Trophoblast cell (in vitro differentiated cells and primary cell): ENCODE measurements around the gene METTL8.

ENCODE experiments used
- DNase-seq, 2 donors: peaks; one replicate each; pipeline ENCODE4 v3.0.0-alpha.2; 2016
- H2AFZ ChIP-seq: 2 replicates; pipeline ENCODE4 v1.6.1; 2013; ENCODE audit warnings: low read length, moderate library complexity, mild to moderate bottlenecking; ENCODE audit not compliant: insufficient read depth, poor library complexity
- H2AK5ac ChIP-seq: 2 replicates; pipeline ENCODE4 v1.6.1; 2013; ENCODE audit warnings: mild to moderate bottlenecking, low read length
- H2BK120ac ChIP-seq: 2 replicates; pipeline ENCODE4 v1.6.1; 2013; ENCODE audit warnings: low read length, mild to moderate bottlenecking, moderate library complexity; ENCODE audit not compliant: insufficient read depth, poor library complexity
- H2BK12ac ChIP-seq: 2 replicates; pipeline ENCODE4 v1.6.1; 2013; ENCODE audit warnings: mild to moderate bottlenecking, low read length, moderate library complexity
- H2BK5ac ChIP-seq: 2 replicates; pipeline ENCODE4 v1.6.1; 2013; ENCODE audit warnings: low read length, low read depth, moderate library complexity, mild to moderate bottlenecking; ENCODE audit not compliant: poor library complexity
- H3K14ac ChIP-seq: 2 replicates; pipeline ENCODE4 v1.6.1; 2013; ENCODE audit warnings: mild to moderate bottlenecking, low read length
- H3K18ac ChIP-seq: 2 replicates; pipeline ENCODE4 v1.6.1; 2013; ENCODE audit warnings: mild to moderate bottlenecking, low read length
- H3K23ac ChIP-seq: 2 replicates; pipeline ENCODE4 v1.6.1; 2013; ENCODE audit warnings: low read length
- H3K27ac ChIP-seq: 2 replicates; pipeline ENCODE4 v1.5.1; 2013; ENCODE audit warnings: low read depth, mild to moderate bottlenecking, inconsistent platforms, low read length, moderate library complexity
- H3K27me3 ChIP-seq: 2 replicates; pipeline ENCODE4 v1.6.1; 2013; ENCODE audit warnings: inconsistent platforms, mild to moderate bottlenecking, low read length, moderate library complexity; ENCODE audit not compliant: insufficient read depth
- H3K36me3 ChIP-seq, 2 experiments: 1 replicate in 1 of 2; 2 replicates in 1 of 2; pipeline ENCODE4 v1.6.1; 2013; ENCODE audit warnings: low read length in 2 of 2, mild to moderate bottlenecking in 2 of 2, moderate library complexity in 1 of 2; ENCODE audit not compliant: insufficient read depth in 2 of 2, control insufficient read depth in 1 of 2
- H3K4ac ChIP-seq: 2 replicates; pipeline ENCODE4 v1.6.1; 2013; ENCODE audit warnings: low read depth, mild to moderate bottlenecking, low read length, moderate library complexity
- H3K4me1 ChIP-seq, 2 experiments: 1 replicate in 1 of 2; 2 replicates in 1 of 2; pipeline ENCODE4 v1.6.1; 2013; ENCODE audit warnings: low read length in 2 of 2, mild to moderate bottlenecking in 2 of 2, moderate library complexity in 1 of 2; ENCODE audit not compliant: insufficient read depth in 2 of 2, control insufficient read depth in 1 of 2
- H3K4me2 ChIP-seq: 2 replicates; pipeline ENCODE4 v1.6.1; 2013; ENCODE audit warnings: inconsistent platforms, mild to moderate bottlenecking, low read length, moderate library complexity
- H3K4me3 ChIP-seq: 2 replicates; pipeline ENCODE4 v1.5.1; 2013; ENCODE audit warnings: mild to moderate bottlenecking, low read depth, low read length, inconsistent platforms
- H3K79me1 ChIP-seq: one replicate; pipeline ENCODE4 v1.6.1; 2013; ENCODE audit warnings: low read length
- H3K79me2 ChIP-seq: 2 replicates; pipeline ENCODE4 v1.6.1; 2013; ENCODE audit warnings: low read length, mild to moderate bottlenecking; ENCODE audit not compliant: control insufficient read depth, insufficient read depth, poor library complexity
- H3K9ac ChIP-seq: 2 replicates; pipeline ENCODE4 v1.6.1; 2013; ENCODE audit warnings: mild to moderate bottlenecking, low read length
- H3K9me3 ChIP-seq: 2 replicates; pipeline ENCODE4 v1.6.1; 2013; ENCODE audit warnings: low read depth, mild to moderate bottlenecking, control low read depth, inconsistent platforms, low read length; ENCODE audit not compliant: insufficient read depth
- H4K12ac ChIP-seq: 2 replicates; pipeline ENCODE4 v1.6.1; 2013; ENCODE audit warnings: low read depth, mild to moderate bottlenecking, low read length, moderate library complexity
- H4K8ac ChIP-seq: 2 replicates; pipeline ENCODE4 v1.6.1; 2013; ENCODE audit warnings: low read depth, mild to moderate bottlenecking, low read length, moderate library complexity
- H4K91ac ChIP-seq: one replicate; pipeline ENCODE4 v1.6.1; 2013; ENCODE audit warnings: low read depth, mild to moderate bottlenecking, low read length, moderate library complexity
- WGBS: extraction: QIAGEN DNeasy Blood & Tissue Kit; methylation state at CpG from one replicate; pipeline ENCODE4 v1.1.7; 2013; ENCODE audit warnings: missing lambda C conversion rate; ENCODE audit not compliant: insufficient read length, insufficient coverage; ENCODE audit errors: extremely low coverage; 5-methylcytosine and 5-hydroxymethylcytosine counted together

Gene METTL8

DNA sequence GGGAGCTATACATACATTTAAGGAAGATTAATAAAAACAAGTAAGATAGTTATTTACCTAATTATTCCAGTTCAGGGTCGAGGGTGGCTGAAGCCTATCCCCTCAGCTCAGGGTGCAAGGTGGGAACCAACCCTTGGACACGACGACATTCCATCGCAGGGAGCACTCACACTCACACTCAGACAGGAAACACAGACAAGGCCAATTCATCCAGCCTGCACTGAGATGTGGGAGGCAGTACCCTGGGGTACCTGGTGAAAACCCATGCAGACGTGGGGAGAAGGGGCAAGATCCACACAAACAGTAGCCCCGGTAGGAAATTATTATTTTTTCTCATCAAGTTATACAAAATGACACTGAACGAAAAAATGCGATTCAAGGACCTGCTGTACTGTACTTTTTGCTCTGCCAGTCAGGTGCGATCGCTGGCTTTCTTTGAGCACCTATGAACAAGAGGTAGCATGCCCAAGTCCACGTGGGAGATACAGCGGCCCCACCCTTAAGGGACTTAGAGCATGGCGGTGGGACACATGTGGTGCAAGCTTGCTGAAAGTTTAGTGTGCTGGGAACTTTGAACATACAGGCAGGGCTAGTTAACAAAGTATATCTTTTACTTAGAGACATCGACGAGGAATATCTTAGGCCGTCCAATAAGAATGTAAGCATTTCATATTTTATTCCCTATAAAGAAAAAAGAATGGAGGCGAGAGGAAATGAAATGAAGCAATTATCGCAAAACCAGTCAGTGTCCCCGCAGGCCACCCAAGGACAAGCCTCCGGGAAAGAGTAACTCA, 624 bp downstream of the METTL8 start:
- H2AK5ac ChIP-seq = peak overlapping the region; percentile 87
- peaks cover 2 to 5% of the 10 kb centered on the region in 2 experiments for H3K36me3 ChIP-seq
- H3K4ac ChIP-seq = peak overlapping the region; percentile 94
- H3K23ac ChIP-seq = no peak overlapping the region
- H3K4me3 ChIP-seq = peak overlapping the region; percentile 65
- H3K18ac ChIP-seq = peak overlapping the region; percentile 96
- H3K4me1 ChIP-seq = peaks cover 4 to 14% of the 10 kb centered on the region in 2 experiments
- no peaks in the 10 kb centered on the region for H3K27me3 ChIP-seq
- peaks cover 13% of the 10 kb centered on the region for H3K79me2 ChIP-seq
- peak; percentile 25 to 42 for DNase-seq
- peak overlapping the region; percentile 63 for H2BK12ac ChIP-seq
- peak overlapping the region; percentile 92 for H3K14ac ChIP-seq
- peak overlapping the region; percentile 72 for H2BK120ac ChIP-seq
- H3K9ac ChIP-seq = peak overlapping the region; percentile 78
- no peaks in the 10 kb centered on the region for H3K9me3 ChIP-seq
- H2AFZ ChIP-seq = peak overlapping the region; percentile 76
- peak overlapping the region; percentile 64 for H2BK5ac ChIP-seq
- H3K79me1 ChIP-seq = peaks cover 18% of the 10 kb centered on the region
- peak overlapping the region; percentile 86 for H4K8ac ChIP-seq
- H3K27ac ChIP-seq = peak overlapping the region; percentile 30
- H3K4me2 ChIP-seq = peak overlapping the region; percentile 69
- peak overlapping the region; percentile 90 for H4K91ac ChIP-seq
- WGBS = no CpG with 5 or more reads among the region's 20 CpGs
- H4K12ac ChIP-seq = peak overlapping the region; percentile 95

DNA sequence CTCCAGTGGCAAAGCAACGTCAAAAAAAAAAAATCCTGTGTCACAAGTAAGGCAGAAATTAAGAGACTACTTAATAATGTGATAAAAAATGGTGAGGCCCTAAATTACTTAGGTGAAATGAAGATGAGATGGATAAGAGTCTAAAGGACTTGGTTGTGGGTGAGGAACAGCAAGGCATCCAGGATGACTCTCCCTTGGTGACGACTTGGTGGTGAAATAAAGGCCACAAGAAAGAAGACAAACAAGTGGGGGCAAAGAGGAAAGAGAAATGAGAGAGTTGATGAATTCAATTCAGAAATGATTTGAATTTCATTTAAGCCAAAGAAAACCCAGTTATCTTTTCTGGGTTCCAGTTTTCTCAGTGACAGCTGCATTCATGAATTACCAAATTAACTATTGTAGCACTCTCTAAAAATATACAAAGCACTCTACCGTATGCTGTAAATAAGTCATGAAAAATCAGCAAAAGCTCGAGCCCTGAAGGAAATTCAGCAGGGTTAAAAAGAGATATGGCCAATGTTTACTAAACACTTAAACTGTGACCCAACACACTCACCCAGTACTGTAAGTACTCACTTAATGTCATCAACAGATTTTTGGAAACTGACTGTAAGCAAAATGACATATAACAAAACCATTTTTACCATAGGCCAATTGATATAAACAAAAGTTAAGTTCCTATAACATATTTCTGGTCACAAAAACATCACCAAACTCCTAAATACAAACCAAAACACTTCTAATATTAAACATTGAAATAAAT, 1.4 kb downstream of the METTL8 start:
- Histone ChIP-seq H2BK120ac (peak overlapping the region; percentile 79), H3K4me3 (no peak overlapping the region), H3K4me1 (peaks cover 4 to 14% of the 10 kb centered on the region in 2 experiments), H3K79me2 (peaks cover 13% of the 10 kb centered on the region), H2AK5ac (peak overlapping the region; percentile 90), H2AFZ (no peak overlapping the region), H3K79me1 (peaks cover 18% of the 10 kb centered on the region), H3K9me3 (no peaks in the 10 kb centered on the region), H3K18ac (peak overlapping the region; percentile 80), H3K4ac (peak overlapping the region; percentile 84), H3K27me3 (no peaks in the 10 kb centered on the region), H4K91ac (peak overlapping the region; percentile 75), H3K23ac (no peak overlapping the region), H3K27ac (peak overlapping the region; percentile 15), H4K12ac (no peak overlapping the region), H3K14ac (no peak overlapping the region), H2BK12ac (no peak overlapping the region), H4K8ac (peak overlapping the region; percentile 48), H3K9ac (no peak overlapping the region), H2BK5ac (no peak overlapping the region), H3K36me3 (peaks cover 2 to 5% of the 10 kb centered on the region in 2 experiments), H3K4me2 (no peak overlapping the region)
- no peak for DNase-seq
- WGBS = no CpG with 5 or more reads among the region's 4 CpGs

DNA sequence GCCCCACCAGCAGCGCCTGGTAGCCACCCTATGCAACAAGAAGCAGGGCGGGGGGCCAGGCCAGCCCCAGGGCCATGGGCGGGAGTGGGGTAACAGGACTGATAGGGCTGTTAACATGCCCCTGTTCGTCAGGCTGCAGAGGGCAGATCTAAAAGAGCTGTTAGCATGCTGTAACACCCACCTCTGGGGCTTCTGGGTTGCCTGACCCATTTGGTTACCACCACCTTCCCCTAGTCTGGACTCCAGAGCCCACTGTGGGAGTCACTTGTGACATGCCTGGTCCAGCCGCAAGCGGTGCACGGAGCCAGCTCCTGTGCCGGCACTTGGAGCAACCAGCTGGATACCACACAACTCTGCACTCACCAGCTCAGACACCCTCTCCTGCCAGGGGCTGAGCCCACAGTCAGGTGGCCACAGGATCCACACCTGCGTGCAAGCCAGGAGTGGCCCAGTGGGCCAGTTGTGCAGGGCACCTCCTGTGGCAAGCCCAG, 2.1 kb downstream of the METTL8 start:
- no CpG with 5 or more reads among the region's 9 CpGs for WGBS
- H4K91ac ChIP-seq = peak overlapping the region; percentile 75
- peak overlapping the region; percentile 47 for H2BK5ac ChIP-seq
- no peak overlapping the region for H4K12ac ChIP-seq
- H2BK120ac ChIP-seq = peak overlapping the region; percentile 79
- H3K9me3 ChIP-seq = no peaks in the 10 kb centered on the region
- peaks cover 18% of the 10 kb centered on the region for H3K79me1 ChIP-seq
- peak overlapping the region; percentile 80 for H3K18ac ChIP-seq
- H3K4me3 ChIP-seq = no peak overlapping the region
- H3K9ac ChIP-seq = no peak overlapping the region
- H3K14ac ChIP-seq = peak overlapping the region; percentile 54
- peaks cover 4 to 14% of the 10 kb centered on the region in 2 experiments for H3K4me1 ChIP-seq
- H2AFZ ChIP-seq = no peak overlapping the region
- peak overlapping the region; percentile 84 for H3K4ac ChIP-seq
- H3K4me2 ChIP-seq = no peak overlapping the region
- peaks cover 13% of the 10 kb centered on the region for H3K79me2 ChIP-seq
- H3K27me3 ChIP-seq = no peaks in the 10 kb centered on the region
- H3K27ac ChIP-seq = peak overlapping the region; percentile 15
- H3K23ac ChIP-seq = no peak overlapping the region
- peak overlapping the region; percentile 48 for H4K8ac ChIP-seq
- H3K36me3 ChIP-seq = peaks cover 2 to 3% of the 10 kb centered on the region in 2 experiments
- H2BK12ac ChIP-seq = peak overlapping the region; percentile 78
- DNase-seq = no peak
- peak overlapping the region; percentile 90 for H2AK5ac ChIP-seq

DNA sequence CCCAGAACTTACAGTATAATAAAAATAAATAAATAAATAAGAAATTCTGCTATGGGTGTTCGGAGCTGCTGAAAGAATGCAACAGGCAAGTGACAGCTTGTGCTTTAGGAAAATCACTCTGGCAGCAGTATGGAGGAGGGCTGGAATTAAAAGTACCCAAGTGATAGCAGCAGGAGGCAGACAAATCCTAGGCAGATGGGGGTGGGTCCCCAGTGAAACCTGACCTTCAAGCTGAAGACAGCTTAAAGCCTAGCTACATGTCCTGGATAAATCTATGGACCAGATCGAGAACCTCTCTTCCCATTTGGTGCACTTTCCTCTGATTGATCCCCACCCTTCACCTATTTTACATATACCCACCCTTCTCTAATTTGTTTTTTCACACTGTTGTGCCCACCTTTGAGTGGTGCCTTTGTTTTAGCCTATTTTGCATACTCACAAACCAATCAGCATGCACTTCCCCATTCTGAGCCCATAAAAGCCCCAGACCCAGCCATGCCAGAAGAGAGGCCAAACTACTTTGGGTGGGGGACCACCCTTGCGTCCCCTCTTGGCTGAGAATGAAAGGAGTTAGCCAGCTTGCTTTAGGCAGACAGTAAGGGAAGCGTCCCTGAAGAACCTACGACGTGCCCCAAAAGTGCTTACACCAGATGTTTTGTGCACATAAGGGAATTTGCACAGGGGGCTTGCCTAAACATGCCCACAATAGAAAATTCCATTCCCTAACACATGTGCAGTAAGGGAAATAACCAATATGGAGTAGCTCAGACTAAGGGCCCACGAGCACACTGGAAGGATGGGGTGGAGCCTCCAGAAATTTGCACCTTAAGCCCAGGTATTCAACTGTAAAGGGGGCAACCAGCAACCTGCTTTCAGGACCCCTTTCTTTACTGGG, 3.0 kb downstream of the METTL8 start:
- DNase-seq = no peak

More for the DNA sequence above, 3.0 kb downstream of the METTL8 start:
- no peak overlapping the region for H2AFZ ChIP-seq
- peaks cover 18% of the 10 kb centered on the region for H3K79me1 ChIP-seq
- no peak overlapping the region for H2BK12ac ChIP-seq
- H3K27ac ChIP-seq = no peak overlapping the region
- no peak overlapping the region for H3K4me3 ChIP-seq
- peak overlapping the region; percentile 49 for H4K91ac ChIP-seq
- H3K9me3 ChIP-seq = no peaks in the 10 kb centered on the region
- H3K4me1 ChIP-seq = peaks cover 4 to 14% of the 10 kb centered on the region in 2 experiments
- peaks cover 13% of the 10 kb centered on the region for H3K79me2 ChIP-seq
- H3K36me3 ChIP-seq = peaks cover 2% of the 10 kb centered on the region in 2 experiments
- no peak overlapping the region for H2BK120ac ChIP-seq
- H3K9ac ChIP-seq = no peak overlapping the region
- no peak overlapping the region for H3K4me2 ChIP-seq
- H3K14ac ChIP-seq = no peak overlapping the region
- no peak overlapping the region for H4K12ac ChIP-seq
- peak overlapping the region; percentile 70 for H3K4ac ChIP-seq
- no peaks in the 10 kb centered on the region for H3K27me3 ChIP-seq
- no peak overlapping the region for H3K23ac ChIP-seq
- H4K8ac ChIP-seq = peak overlapping the region; percentile 13
- peak overlapping the region; percentile 2 for H2BK5ac ChIP-seq
- WGBS = no CpG with 5 or more reads among the region's 7 CpGs
- H3K18ac ChIP-seq = peak overlapping the region; percentile 8
- no peak overlapping the region for H2AK5ac ChIP-seq
